Loucy (cell line): ENCODE results near the gene C16orf96.

Experiments
- CTCF ChIP-seq: fragments of 200-600 bp; sonication (generic); conservative IDR thresholded peaks from 2 replicates; pipeline ENCODE4 v1.5.1; 2014; ENCODE audit warnings: mild to moderate bottlenecking, antibody characterized with exemption, low read length
- EZH2phosphoT487 ChIP-seq: fragments of 200-600 bp; IDR thresholded peaks from 2 replicates; pipeline ENCODE4 v1.6.1; 2018; ENCODE audit warnings: antibody characterized with exemption, mild to moderate bottlenecking, moderate library complexity, borderline replicate concordance

- TF ChIP-seq CTCF (no peak), EZH2phosphoT487 (no peak)
These were observed 67.5 kb downstream of the C16orf96 start for GRCh38 chr16:4623593-4623992.
